Right hindlimb (tissue), 1 donor: ENCODE data around the gene TWSG1.

ENCODE experiments used
- DNase-seq: peaks from one replicate; pipeline ENCODE4 v3.0.0-alpha.2; 2018

Gene TWSG1

DNA sequence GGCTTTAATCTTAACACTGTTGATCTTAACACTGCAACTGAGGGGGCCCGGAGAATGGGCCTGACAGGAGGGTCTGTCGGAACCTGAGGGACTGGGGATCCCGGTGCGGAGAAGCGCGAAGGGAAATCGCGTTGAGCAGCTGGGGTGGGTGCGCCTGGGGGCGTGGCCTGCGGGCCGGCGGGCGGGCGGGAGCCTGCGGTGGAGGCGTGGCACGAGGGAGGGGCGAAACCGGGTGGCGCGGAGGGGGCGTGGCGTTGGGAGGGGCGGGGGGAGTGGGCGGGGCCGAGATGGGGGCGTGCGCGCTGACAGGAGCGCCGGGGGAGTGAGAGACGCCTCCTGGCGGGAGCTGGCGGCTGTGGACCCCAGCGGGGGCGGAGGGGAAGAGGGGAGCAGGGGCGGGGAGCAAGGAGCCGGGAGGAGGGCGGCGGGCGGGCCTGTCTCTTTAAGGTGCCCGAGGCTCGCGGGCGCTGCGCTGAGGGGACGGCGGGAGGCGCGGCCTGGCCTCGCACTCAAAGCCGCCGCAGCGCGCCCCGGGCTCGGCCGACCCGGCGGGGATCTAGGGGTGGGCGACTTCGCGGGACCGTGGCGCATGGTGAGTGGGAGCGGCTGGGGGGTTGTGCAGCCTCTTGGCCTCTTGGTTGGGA is at the start of gene TWSG1:
TSS of gene TWSG1 (plus strand) at position 445 of the 644 bp plus-strand sequence. CDS start 2,457 bp downstream, outside the sequence.
- DNase-seq, result peak; percentile 98

- no peak for DNase-seq
Observed at GRCh38 chr18:9285604-9286003, 49.0 kb upstream of the TWSG1 start.

DNA sequence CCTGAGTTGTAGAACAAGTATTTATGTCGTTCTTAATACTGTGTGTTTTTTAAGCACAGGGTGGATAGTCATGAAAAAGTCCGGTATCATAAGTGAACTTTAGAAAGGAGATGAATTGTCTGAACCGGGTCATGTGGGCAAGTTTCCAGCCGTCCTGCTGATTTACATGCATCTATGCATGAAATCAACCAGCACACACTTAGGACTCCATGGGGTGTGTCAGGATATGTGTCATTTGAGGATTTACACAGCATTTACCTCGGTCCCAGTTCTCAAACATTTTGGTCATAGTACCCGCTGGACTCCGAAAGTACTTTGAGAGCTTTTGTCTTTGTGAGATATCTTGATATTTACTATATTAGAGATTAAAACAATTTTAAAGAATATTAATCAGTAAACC is 47.5 kb upstream of the TWSG1 start:
- DNase-seq, result no peak

DNA sequence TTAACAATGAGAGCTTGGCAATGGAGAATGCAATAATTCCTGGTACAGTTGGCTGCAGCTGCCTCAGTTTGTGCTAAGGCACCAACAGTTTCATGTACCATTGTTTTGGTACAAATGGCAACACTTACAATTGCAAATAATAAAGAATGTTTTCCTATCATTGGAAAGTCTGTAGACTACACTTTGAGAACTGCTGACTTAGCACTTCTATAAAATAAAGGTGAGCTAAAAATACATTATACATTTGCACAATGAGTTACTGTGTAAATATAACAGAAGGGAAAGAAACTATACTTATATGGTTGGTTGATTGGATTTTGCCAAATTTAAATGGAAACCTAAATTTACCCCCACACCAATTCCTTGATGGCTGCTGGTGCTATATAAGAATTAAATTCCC is 44.9 kb upstream of the TWSG1 start:
- DNase-seq, result no peak

GRCh38 chr18:9290156-9290555 is 44.4 kb upstream of the TWSG1 start:
- no peak for DNase-seq

- no peak for DNase-seq
Observed at GRCh38 chr18:9292047-9292446, 42.5 kb upstream of the TWSG1 start.

- no peak for DNase-seq
Observed at GRCh38 chr18:9293948-9294347, 40.6 kb upstream of the TWSG1 start.

DNA sequence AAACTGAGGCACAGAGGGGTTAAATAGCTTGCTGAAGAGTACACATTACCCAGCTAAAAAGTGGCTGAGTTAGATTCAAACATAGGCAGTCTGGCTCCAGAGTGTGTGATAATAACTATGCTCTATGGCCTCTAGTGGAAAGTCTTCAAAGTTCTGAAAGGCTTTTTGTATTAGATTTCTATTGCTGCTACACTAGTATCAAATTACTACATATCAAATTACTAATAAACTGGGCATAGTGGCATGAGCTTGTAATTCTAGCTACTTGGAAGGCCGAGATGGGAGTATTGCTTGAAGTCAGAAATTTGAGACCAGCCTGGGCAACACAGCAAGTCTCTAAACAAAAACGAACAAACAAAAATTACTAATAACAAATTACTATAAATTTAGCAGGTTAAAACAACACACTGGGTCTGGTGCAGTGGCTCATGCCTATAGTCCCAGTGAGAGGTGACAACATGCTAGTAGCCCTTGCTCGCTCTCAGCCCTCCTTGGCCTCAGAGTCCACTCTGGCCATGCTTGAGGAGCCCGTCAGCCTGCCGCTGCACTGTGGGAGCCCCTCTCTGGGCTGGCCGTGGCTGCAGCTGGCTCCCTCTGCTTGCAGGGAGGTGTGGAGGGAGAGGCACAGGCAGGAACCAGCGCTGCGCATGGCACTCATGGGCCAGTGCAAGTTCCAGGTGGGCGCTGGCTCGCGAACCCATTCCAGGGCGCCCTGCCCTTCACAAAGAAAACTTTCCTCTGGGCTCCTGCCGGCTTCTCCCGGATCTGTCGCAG is 38.2 kb upstream of the TWSG1 start:
- no peak for DNase-seq

DNA sequence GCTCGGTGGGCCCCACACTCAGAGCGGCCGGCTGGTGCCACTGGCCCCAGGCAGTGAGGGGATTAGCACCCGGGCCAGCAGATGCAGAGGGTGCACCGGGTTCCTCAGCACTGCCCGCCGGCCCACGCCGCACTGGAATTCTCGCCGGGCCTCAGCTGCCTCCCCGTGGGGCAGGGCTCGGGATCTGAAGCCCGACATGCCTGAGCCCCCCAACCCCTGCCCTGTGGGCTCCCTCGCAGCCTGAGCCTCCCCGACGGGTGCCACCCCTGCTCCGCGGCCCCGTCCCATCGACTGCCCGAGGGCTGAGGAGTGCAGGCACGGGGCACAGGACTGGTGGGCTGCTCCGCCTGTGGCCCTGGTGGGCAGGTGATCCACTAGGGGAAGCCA is 37.6 kb upstream of the TWSG1 start:
- DNase-seq, result no peak

DNA sequence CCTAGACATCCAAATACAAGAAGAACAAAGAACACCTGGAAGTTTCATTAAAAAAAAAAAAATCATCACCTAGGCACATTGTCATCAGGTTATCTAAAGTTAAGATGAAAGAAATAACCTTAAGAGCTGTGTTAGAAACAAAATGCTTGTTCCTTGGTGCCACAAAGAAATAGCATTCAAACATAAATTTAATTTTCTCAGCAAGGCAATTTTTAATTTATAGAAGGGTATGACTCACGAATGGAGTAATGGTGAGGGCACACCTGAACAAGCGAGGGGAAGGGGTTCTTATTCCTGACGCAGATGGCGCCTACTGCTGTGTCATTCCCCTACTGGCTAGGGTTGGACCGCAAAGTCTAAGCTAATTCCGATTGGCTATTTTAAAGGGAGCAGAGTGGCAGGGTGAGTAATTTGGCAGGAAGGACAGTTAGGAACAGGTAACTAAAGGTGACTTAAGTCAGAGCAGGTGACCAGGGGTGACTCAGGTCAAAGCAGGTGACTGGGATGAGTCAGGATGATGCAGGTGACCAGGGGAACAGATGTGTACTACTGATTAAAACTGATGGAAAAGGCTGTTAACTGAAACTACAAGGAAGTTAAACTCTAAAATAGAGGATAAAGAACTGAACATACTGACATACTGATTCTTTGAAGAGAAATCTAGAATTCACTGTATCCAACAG is 30.0 kb upstream of the TWSG1 start:
- DNase-seq, result no peak

DNA sequence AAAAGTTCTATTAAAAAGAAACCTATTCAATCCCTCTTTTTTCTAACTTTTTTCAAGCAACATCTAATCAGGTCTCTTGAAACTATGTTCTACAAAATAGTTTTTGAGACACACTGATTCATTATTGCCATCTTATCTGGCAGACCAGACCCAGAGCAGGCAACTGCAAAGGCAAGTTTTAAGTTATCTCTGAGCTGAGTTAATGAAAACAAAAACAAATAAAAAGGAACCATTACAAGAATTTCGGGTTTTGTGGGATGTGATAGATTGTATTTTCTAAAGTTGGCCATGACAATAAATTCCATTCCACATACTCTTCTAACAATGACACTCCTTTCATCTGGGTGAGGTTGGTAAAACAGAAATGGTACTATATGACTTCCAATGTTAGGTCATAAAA is 15.2 kb upstream of the TWSG1 start:
- DNase-seq, result no peak

- DNase-seq, result no peak
Observed at GRCh38 chr18:9321017-9321452, 13.5 kb upstream of the TWSG1 start.

DNA sequence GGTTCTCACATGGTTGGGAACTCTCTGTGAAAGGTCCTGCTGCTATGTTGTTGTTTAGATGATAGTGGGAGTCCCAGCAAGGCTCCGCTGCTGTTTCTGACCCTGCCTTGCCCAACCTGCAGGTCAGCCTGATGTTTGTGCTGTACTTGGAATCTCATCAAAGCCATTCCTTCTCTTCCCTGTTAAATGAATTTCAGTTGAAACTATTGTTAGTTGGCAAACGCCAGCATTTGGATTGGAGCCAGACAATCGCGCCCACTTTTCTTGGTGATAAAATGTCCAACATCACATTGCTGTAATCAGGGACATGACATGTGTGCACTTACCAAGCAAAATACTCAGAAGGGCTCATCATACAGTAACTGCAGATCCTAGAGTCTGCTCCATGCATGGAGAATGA is 12.8 kb upstream of the TWSG1 start:
- no peak for DNase-seq

DNA sequence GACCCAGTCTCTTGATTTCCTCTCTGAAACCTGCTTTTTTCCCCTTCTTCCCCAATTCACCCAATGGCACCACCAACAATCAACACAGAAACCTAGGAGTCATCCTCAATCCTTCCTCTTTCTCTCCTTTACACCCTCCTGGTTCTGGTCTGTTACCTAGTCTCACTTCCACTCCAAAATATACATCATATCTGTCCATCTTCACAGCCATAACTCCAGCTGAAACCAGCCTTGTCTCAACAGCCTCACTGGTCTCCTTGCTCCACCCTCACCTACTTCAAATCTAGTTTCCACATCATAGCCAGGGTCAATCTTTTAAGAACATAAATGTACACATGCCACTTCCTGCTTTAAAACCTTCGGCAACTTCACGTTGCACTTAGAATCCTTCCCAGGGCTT is 11.8 kb upstream of the TWSG1 start:
- no peak for DNase-seq

GRCh38 chr18:9323750-9324445 is 10.7 kb upstream of the TWSG1 start:
- DNase-seq, result no peak

DNA sequence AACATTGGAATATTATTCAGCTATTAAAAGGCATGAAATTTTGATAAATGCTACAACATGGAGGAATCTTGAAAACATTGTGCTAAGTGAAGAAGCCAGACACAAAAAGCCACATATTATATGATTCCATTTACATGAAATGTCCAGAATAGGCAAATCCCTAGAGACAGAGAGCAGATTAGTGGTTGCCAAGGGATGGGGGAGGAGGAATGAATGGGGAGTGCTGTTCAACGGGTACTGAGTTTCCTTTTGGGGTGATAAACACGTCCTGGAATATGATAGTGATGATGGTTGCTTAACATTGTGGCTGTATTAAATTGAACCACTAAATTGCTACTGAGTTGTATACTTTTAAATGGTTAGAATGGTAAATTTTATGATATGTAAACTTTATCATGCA is 8.9 kb upstream of the TWSG1 start:
- DNase-seq, result no peak

DNA sequence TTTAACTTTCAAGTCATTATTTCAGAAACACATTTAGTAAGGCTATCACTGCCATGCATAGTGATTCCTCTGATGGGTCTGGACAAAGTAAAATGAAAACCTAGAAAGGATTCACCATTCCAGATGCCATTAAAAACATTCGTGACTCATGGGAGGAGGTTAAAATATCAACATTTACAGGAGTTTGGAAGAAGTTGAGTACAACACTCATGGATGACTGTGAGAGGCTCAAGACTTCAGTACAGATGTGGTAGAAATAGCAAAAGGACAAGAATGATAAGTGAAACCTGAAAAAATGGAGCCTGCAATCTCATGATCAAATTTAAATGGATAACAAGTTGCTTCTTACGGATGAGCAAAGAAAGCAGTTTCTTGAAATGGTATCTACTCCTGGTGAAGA is 5.8 kb upstream of the TWSG1 start:
- DNase-seq, result no peak

DNA sequence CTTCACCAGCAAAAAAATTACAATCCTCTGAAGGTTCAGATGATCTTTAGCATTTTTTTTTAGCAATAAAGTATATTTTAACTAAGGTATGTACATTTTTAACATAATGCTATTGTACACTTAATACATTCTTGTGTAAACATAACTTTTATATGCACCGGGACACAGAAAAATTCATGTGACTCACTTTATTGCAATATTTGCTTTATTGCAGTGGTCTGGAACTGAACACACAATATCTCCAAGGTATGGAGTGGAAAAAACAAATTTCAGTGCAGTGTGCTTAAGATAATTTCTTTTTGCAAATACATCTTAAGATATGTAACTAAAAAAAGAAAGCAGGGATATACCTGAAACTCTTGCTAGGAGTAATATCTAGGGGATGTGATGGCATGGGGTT is 5.1 kb upstream of the TWSG1 start:
- DNase-seq, result no peak

- DNase-seq, result no peak
Observed at GRCh38 chr18:9330419-9330818, 4.2 kb upstream of the TWSG1 start.

DNA sequence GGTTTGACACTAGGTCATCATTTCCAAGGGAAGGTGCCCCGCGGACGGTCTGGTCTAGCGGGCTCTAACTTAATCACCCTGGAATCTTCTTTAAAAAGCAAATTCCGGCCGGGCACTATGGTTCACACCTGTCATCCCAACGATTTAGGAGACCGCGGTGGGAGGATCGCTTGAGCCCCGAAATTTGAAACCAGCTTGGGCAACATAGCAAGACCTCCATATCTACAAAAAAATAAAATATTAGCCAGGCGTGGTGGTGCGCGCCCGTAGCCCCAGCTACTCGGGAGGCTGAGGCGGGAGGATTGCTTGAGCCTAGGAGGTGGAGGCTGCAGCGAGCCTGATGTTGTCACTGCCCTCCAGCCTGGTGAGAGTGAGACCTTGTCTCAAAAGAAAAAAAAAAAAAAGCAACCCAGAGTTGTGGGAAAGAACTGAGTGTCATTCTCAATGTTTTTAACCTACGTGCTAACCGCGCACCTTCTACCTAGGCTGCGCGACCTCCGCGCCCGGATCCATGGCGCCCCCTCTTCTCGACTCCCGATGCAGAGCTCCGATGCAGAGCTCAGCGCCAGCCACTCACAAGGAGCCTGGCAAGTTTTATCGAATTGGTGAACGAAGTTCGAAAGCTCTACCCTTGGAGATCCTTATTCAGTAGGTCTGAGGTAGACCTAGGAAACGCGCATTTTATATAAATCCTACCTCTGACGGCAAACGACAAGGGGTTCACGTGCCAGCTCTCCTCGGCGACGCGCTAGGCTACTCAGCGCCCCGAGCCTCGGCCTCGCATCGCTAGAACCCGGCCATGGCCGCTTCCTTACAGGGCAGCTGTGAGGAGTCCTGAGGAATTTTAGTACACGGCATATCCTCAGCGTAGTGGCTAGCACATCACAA is 888 bp upstream of the TWSG1 start:
- peak; percentile 20 for DNase-seq

GRCh38 chr18:9334973-9335696 is 562 bp downstream of the TWSG1 start:
- no peak for DNase-seq

DNA sequence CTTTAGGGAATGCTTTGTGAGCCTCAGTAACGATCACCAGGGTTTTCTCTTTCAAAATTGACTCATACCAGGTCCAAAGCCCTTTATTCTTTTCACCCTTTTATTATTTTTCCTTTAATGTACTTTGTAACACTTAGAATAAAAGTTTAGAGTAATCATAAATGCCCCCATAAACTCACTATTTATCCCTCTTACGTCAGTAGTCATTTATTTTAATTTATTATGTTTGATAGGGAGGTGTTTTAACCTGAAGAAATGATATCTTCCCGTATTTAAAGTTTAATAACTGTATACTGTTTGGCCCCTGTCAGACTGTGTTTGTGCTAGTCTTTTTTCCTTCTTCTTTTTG is 1.1 kb downstream of the TWSG1 start:
- DNase-seq, result no peak
